ENCODE data around the gene ZNF385B.
A peak's percentile ranks its signal among the peaks of the same experiment; 100 is the strongest.

ZNF385B gene

GRCh38 chr2:179487010-179487731 lies 374.2 kb downstream of the ZNF385B start:
- no peak for TF ChIP-seq CTCF (conservative IDR thresholded peaks at IDR 0.05; ENCODE audit: control insufficient read depth, insufficient read depth, low read depth, low read length)
- DNase-seq (ENCODE audit: low read depth): no peak

GRCh38 chr2:179483131-179483530 lies 378.3 kb downstream of the ZNF385B start:
- no peak for DNase-seq (ENCODE audit: low read depth)
- H3K4me3 ChIP-seq (ENCODE audit: control insufficient read depth, low read depth, low read length): no peak overlapping the region
- no peak for TF ChIP-seq CTCF (conservative IDR thresholded peaks at IDR 0.05; ENCODE audit: control insufficient read depth, insufficient read depth, low read depth, low read length)

More at GRCh38 chr2:179487010-179487731, 374.2 kb downstream of the ZNF385B start:
- H3K4me3 ChIP-seq (ENCODE audit: control insufficient read depth, low read depth, low read length): no peak overlapping the region

GRCh38 chr2:179479947-179480346 lies 381.5 kb downstream of the ZNF385B start:
- no peak overlapping the region for H3K4me3 ChIP-seq (ENCODE audit: control insufficient read depth, low read depth, low read length)
- DNase-seq (ENCODE audit: low read depth): peak; percentile 25
- no peak for TF ChIP-seq CTCF (conservative IDR thresholded peaks at IDR 0.05; ENCODE audit: control insufficient read depth, insufficient read depth, low read depth, low read length)

- no peak for TF ChIP-seq CTCF (conservative IDR thresholded peaks at IDR 0.05; ENCODE audit: control insufficient read depth, insufficient read depth, low read depth, low read length)
- no peak overlapping the region for H3K4me3 ChIP-seq (ENCODE audit: control insufficient read depth, low read depth, low read length)
- no peak for DNase-seq (ENCODE audit: low read depth)
Measured at GRCh38 chr2:179478771-179479170, 382.6 kb downstream of the ZNF385B start.

- no peak for TF ChIP-seq CTCF (conservative IDR thresholded peaks at IDR 0.05; ENCODE audit: control insufficient read depth, insufficient read depth, low read depth, low read length)
Measured at GRCh38 chr2:179470992-179471391, 390.4 kb downstream of the ZNF385B start.

GRCh38 chr2:179470089-179470488 lies 391.3 kb downstream of the ZNF385B start:
- no peak overlapping the region for H3K4me3 ChIP-seq (ENCODE audit: control insufficient read depth, low read depth, low read length)
- DNase-seq (ENCODE audit: low read depth): no peak
- TF ChIP-seq CTCF (conservative IDR thresholded peaks at IDR 0.05; ENCODE audit: control insufficient read depth, insufficient read depth, low read depth, low read length): no peak

More at GRCh38 chr2:179470992-179471391, 390.4 kb downstream of the ZNF385B start:
- H3K4me3 ChIP-seq (ENCODE audit: control insufficient read depth, low read depth, low read length): no peak overlapping the region
- peak; percentile 3 for DNase-seq (ENCODE audit: low read depth)
